GM19468 (cell line): ENCODE data around the gene STEAP4.

Experiments
- ATAC-seq: cut with Tn5 transposase; IDR thresholded peaks from one replicate; pipeline ENCODE4 v1.9.1; 2021; ENCODE audit warnings: mild to moderate bottlenecking, moderate library complexity, moderate number of reproducible peaks; ENCODE audit not compliant: unreplicated experiment; ENCODE audit errors: extremely low read depth

STEAP4 gene

GRCh38 chr7:88226886-88227516 lies 79.7 kb downstream of the STEAP4 start:
- no peak for ATAC-seq

GRCh38 chr7:88226201-88226600 lies 80.5 kb downstream of the STEAP4 start:
- ATAC-seq: no peak

- no peak for ATAC-seq
Observed at GRCh38 chr7:88224601-88225275, 82.0 kb downstream of the STEAP4 start.

GRCh38 chr7:88223265-88223664 lies 83.4 kb downstream of the STEAP4 start:
- no peak for ATAC-seq
